HepG2 (cell line): ENCODE measurements around the gene RAB1B. TPM values are rescaled to one million over a fixed set of nuclear protein-coding genes. Genes with fewer than 3 reads are reported as not detected.

Experiments used
- AGO2 ChIP-seq: fragments of 200-400 bp; formaldehyde crosslinking; optimal IDR thresholded peaks from 2 replicates; pipeline ENCODE3; 2017; ENCODE audit warnings: mild to moderate bottlenecking, low read depth, low read length, moderate library complexity
- ETV5 ChIP-seq: IDR thresholded peaks from 2 replicates; pipeline ENCODE4 v1.6.1; 2018; ENCODE audit warnings: missing biosample characterization, missing genetic modification reagents, inconsistent platforms, borderline replicate concordance
- HDAC2 ChIP-seq: sonication (generic); formaldehyde crosslinking; IDR thresholded peaks from 2 replicates; pipeline ENCODE4 v1.4.0; 2020; ENCODE audit warnings: missing genetic modification reagents
- HIVEP1 ChIP-seq: sonication (generic); formaldehyde crosslinking; IDR thresholded peaks from 2 replicates; pipeline ENCODE4 v1.4.0; 2020; ENCODE audit warnings: mild to moderate bottlenecking, missing genetic modification reagents
- KDM2A ChIP-seq: sonication (generic); formaldehyde crosslinking; IDR thresholded peaks from 2 replicates; pipeline ENCODE4 v1.4.0; 2020; ENCODE audit warnings: low read depth, missing genetic modification reagents, borderline replicate concordance
- MED8 ChIP-seq: sonication (generic); formaldehyde crosslinking; IDR thresholded peaks from 2 replicates; pipeline ENCODE4 v1.8.1; 2023; ENCODE audit warnings: mild to moderate bottlenecking, missing genetic modification reagents; ENCODE audit not compliant: insufficient replicate concordance
- POLR2AphosphoS2 ChIP-seq: IDR thresholded peaks from 2 replicates; pipeline ENCODE4 v1.6.1; 2011; ENCODE audit warnings: low read depth, low read length, improper control_type of control experiment
- PPARG ChIP-seq: conservative IDR thresholded peaks from 2 replicates; pipeline ENCODE4 v1.6.1; 2016; ENCODE audit warnings: missing biosample characterization, missing genetic modification reagents
- U2AF2 ChIP-seq: fragments of 200-400 bp; formaldehyde crosslinking; IDR thresholded peaks from 2 replicates; pipeline ENCODE4 v1.6.1; 2017; ENCODE audit warnings: low read depth, mild to moderate bottlenecking, low read length
- YEATS2 ChIP-seq: sonication (generic); formaldehyde crosslinking; IDR thresholded peaks from 2 replicates; pipeline ENCODE4 v1.4.0; 2020; ENCODE audit warnings: missing genetic modification reagents, borderline replicate concordance
- ZBTB3 ChIP-seq: sonication (generic); formaldehyde crosslinking; IDR thresholded peaks from 2 replicates; pipeline ENCODE4 v1.4.0; 2020; ENCODE audit warnings: low read depth, mild to moderate bottlenecking, moderate library complexity, missing genetic modification reagents, borderline replicate concordance
- ZKSCAN8 ChIP-seq: IDR thresholded peaks from 2 replicates; pipeline ENCODE4 v1.6.1; 2016; ENCODE audit warnings: borderline replicate concordance, missing genetic modification reagents, missing compliant biosample characterization
- ZNF138 ChIP-seq: sonication (generic); formaldehyde crosslinking; IDR thresholded peaks from 2 replicates; pipeline ENCODE4 v1.5.0; 2020; ENCODE audit warnings: mild to moderate bottlenecking, low read depth, missing genetic modification reagents
- ZNF33A ChIP-seq: sonication (generic); formaldehyde crosslinking; IDR thresholded peaks from 2 replicates; pipeline ENCODE4 v1.5.1; 2020; ENCODE audit warnings: missing genetic modification reagents, mild to moderate bottlenecking, moderate library complexity, borderline replicate concordance
- ZNF354B ChIP-seq: sonication (generic); formaldehyde crosslinking; IDR thresholded peaks from 2 replicates; pipeline ENCODE4 v1.8.0; 2022; ENCODE audit warnings: mild to moderate bottlenecking, missing genetic modification reagents
- ZNF430 ChIP-seq: sonication (generic); formaldehyde crosslinking; IDR thresholded peaks from 2 replicates; pipeline ENCODE4 v1.9.0; 2021; ENCODE audit warnings: mild to moderate bottlenecking, missing genetic modification reagents
- ZNF501 ChIP-seq: sonication (generic); formaldehyde crosslinking; IDR thresholded peaks from 2 replicates; pipeline ENCODE4 v1.5.1; 2020; ENCODE audit warnings: mild to moderate bottlenecking, moderate library complexity, missing genetic modification reagents
- ZNF569 ChIP-seq: sonication (generic); formaldehyde crosslinking; IDR thresholded peaks from 2 replicates; pipeline ENCODE4 v1.5.0; 2020; ENCODE audit warnings: mild to moderate bottlenecking, missing genetic modification reagents, moderate library complexity, borderline replicate concordance
- ZNF589 ChIP-seq: sonication (generic); formaldehyde crosslinking; conservative IDR thresholded peaks from 2 replicates; pipeline ENCODE4 v1.8.0; 2022; ENCODE audit warnings: mild to moderate bottlenecking, moderate library complexity, missing genetic modification reagents
- ZSCAN31 ChIP-seq: sonication (generic); formaldehyde crosslinking; IDR thresholded peaks from 2 replicates; pipeline ENCODE4 v1.5.0; 2020; ENCODE audit warnings: low read depth, mild to moderate bottlenecking, missing genetic modification reagents
- polyA plus RNA-seq, 8 experiments: library from polyadenylated mRNA; depleted of rRNA in 3 of 8; stranded (reverse) in 7 of 8; unstranded in 1 of 8; fragments of >200 nt; fragmentation: Illumina TruSeq in 4 of 8; extraction: Trizol in 4 of 8; gene quantifications; 2 replicates each; pipeline versions ENCODE4 v1.2.1 to v1.2.3, GENCODE V29; 2011 to 2016; ENCODE audit warnings: low read depth in 4 of 8, missing spikeins in 1 of 8, mixed read lengths in 1 of 8; ENCODE audit not compliant: insufficient read depth in 1 of 8
- total RNA-seq, 5 experiments: library from RNA; depleted of rRNA; stranded (reverse); fragments of >200 nt; fragmentation: Illumina TruSeq; extraction: Trizol; gene quantifications; 2 replicates each; pipeline ENCODE4 v1.2.3, GENCODE V29; 2016; ENCODE audit warnings: low read depth in 1 of 5
- TF ChIP-seq, protein P1 (sequence below): sonication (generic); formaldehyde crosslinking; IDR thresholded peaks from 2 replicates; pipeline ENCODE4 v1.4.0; 2020; ENCODE audit warnings: missing genetic modification reagents
- TF ChIP-seq, protein P2 (sequence below): sonication (generic); formaldehyde crosslinking; IDR thresholded peaks from 2 replicates; pipeline ENCODE4 v1.9.0; 2022; ENCODE audit warnings: low read depth, missing genetic modification reagents
- TF ChIP-seq, protein P3 (sequence below): sonication (generic); formaldehyde crosslinking; IDR thresholded peaks from 2 replicates; pipeline ENCODE4 v1.4.0; 2020; ENCODE audit warnings: mild to moderate bottlenecking, missing genetic modification reagents

The RAB1B gene
- total and polyA plus RNA-seq, 2 of the 13 experiments (the other 11 are each of a cell fraction or from before 2014, with no cell fraction given), result 77.9 to 87.9 TPM

DNA sequence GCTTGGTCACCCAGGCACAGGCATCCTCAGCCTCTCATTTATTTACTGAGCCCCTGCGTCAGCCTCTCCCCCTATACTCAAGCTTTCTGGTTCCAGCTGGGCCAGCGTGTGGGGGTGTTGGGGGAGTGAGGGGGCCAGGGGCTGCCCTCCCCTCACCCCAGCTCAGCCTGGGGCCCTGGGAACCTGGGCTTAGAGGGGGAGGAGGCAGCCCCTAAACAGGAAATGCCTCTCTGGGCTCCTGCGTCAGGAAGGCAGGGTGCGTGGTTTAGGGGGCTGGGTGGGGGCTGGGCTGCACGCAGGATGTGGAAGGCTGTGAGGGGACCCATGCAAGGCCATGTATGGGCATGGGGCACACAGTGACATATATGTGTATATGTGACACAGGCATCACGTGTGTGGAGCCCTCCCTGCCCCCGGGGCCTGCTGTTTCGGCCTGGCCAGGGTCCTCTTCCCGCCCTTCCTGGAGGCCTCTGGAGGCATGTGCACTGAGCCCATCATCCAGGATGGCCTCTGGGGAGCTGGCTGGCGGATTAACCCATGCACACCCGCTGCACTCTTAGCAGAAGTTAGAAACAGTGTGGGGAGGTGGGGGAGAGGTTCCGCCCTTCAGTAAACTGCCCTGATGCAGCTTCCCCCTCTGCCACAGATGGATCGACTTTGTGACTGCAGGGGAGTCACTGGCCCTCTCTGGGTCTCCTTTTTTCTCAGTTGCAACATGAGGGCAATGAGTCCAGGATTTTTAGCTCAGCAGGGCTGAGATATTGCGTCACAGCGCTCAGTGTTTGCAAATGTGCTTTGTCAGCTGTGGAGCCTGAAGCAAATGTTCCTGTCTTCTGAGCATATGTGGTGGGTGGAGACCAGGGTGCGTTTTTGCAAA is 49.5 kb downstream of the RAB1B start (continued):
- TF ChIP-seq ETV5 (CRISPR knock-in tag), result no peak; the same call in 1 of the 2 replicates
- peak; percentile 23; the same call in 1 of the 2 replicates for TF ChIP-seq ZNF501 (CRISPR knock-in tag)
- TF ChIP-seq ZNF569 (CRISPR knock-in tag), result no peak
- 0 out of 2 replicates have a peak, but pooled peaks have one; percentile 8 for TF ChIP-seq ZNF589 (CRISPR knock-in tag)
- no peak for TF ChIP-seq HDAC2
- no peak for TF ChIP-seq ZSCAN31
- no peak for TF ChIP-seq ZKSCAN8 (CRISPR knock-in tag)
- TF ChIP-seq YEATS2, result 0 out of 2 replicates have a peak, but pooled peaks have one; percentile 55
- TF ChIP-seq AGO2, result no peak
- no peak for TF ChIP-seq ZNF354B (CRISPR knock-in tag)
- TF ChIP-seq, protein P1, sequence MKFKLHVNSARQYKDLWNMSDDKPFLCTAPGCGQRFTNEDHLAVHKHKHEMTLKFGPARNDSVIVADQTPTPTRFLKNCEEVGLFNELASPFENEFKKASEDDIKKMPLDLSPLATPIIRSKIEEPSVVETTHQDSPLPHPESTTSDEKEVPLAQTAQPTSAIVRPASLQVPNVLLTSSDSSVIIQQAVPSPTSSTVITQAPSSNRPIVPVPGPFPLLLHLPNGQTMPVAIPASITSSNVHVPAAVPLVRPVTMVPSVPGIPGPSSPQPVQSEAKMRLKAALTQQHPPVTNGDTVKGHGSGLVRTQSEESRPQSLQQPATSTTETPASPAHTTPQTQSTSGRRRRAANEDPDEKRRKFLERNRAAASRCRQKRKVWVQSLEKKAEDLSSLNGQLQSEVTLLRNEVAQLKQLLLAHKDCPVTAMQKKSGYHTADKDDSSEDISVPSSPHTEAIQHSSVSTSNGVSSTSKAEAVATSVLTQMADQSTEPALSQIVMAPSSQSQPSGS (CRISPR knock-in tag), result peak; percentile 46; the same call in 1 of the 2 replicates
- TF ChIP-seq POLR2AphosphoS2, result no peak
- TF ChIP-seq HIVEP1 (CRISPR knock-in tag), result peak; percentile 4; the same call in 1 of the 2 replicates
- TF ChIP-seq, protein P2, sequence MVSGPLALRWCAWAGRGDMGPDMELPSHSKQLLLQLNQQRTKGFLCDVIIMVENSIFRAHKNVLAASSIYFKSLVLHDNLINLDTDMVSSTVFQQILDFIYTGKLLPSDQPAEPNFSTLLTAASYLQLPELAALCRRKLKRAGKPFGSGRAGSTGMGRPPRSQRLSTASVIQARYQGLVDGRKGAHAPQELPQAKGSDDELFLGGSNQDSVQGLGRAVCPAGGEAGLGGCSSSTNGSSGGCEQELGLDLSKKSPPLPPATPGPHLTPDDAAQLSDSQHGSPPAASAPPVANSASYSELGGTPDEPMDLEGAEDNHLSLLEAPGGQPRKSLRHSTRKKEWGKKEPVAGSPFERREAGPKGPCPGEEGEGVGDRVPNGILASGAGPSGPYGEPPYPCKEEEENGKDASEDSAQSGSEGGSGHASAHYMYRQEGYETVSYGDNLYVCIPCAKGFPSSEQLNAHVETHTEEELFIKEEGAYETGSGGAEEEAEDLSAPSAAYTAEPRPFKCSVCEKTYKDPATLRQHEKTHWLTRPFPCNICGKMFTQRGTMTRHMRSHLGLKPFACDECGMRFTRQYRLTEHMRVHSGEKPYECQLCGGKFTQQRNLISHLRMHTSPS (CRISPR knock-in tag), result no peak
- no peak for TF ChIP-seq U2AF2
- TF ChIP-seq, protein P3, sequence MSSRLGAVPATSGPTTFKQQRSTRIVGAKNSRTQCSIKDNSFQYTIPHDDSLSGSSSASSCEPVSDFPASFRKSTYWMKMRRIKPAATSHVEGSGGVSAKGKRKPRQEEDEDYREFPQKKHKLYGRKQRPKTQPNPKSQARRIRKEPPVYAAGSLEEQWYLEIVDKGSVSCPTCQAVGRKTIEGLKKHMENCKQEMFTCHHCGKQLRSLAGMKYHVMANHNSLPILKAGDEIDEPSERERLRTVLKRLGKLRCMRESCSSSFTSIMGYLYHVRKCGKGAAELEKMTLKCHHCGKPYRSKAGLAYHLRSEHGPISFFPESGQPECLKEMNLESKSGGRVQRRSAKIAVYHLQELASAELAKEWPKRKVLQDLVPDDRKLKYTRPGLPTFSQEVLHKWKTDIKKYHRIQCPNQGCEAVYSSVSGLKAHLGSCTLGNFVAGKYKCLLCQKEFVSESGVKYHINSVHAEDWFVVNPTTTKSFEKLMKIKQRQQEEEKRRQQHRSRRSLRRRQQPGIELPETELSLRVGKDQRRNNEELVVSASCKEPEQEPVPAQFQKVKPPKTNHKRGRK (CRISPR knock-in tag), result no peak
- TF ChIP-seq ZNF138 (CRISPR knock-in tag), result no peak
- TF ChIP-seq ZBTB3 (CRISPR knock-in tag), result no peak; the same call in 1 of the 2 replicates
- TF ChIP-seq ZNF430 (CRISPR knock-in tag), result 0 out of 2 replicates have a peak, but pooled peaks have one; percentile 38
- no peak for TF ChIP-seq KDM2A (CRISPR knock-in tag)
- TF ChIP-seq ZNF33A (CRISPR knock-in tag), result no peak
- 0 out of 2 replicates have a peak, but pooled peaks have one; percentile 33 for TF ChIP-seq PPARG (CRISPR knock-in tag)
- no peak for TF ChIP-seq MED8
